ENCODE measurements around the gene SLC39A7.
"Not testable (repeated sequence)": the region's sequence is repeated elsewhere in the genome, so short reads cannot be mapped to it uniquely, and the experiment has no call there.

Gene SLC39A7

GRCh38 chr6:33206027-33206863 is 5.6 kb downstream of the SLC39A7 start:
- no peak for DNase-seq

- DNase-seq, result no peak
Observed at GRCh38 chr6:33206864-33207551, 6.3 kb downstream of the SLC39A7 start.

DNA sequence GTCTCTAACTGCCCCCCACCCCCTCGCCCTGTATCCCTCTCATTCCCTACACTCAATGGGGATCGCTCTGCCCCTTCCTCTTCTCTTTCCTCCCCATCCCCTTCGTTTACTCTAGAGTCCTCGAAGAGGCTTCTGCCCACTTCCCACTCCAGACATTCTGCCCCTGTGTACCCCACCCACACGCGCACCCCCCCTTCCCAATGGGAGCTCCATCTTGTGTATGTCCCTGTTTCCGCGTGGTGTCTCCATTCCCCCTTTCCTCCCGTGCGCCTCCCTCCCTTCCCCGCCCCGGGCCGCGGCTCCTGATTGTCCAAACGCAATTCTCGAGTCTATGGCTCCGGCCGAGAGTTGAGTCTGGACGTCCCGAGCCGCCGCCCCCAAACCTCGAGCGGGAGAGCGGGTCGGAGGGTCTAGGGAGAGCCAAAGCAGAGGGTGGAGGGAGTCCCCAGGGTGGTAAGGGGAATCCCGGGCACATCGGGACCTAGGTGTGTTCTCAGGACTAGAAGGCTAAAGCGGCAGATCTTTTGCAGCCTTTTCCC is 7.0 kb downstream of the SLC39A7 start:
- no peak for DNase-seq

- peak; percentile 69 for DNase-seq
Observed at GRCh38 chr6:33208091-33208967, 7.7 kb downstream of the SLC39A7 start, which contains the start of gene RING1. RING1 (plus strand) TSS chr6:33208500; CDS start chr6:33208823, 323 bp downstream.

- no peak for DNase-seq
Observed at GRCh38 chr6:33209856-33210255, 9.2 kb downstream of the SLC39A7 start.

DNA sequence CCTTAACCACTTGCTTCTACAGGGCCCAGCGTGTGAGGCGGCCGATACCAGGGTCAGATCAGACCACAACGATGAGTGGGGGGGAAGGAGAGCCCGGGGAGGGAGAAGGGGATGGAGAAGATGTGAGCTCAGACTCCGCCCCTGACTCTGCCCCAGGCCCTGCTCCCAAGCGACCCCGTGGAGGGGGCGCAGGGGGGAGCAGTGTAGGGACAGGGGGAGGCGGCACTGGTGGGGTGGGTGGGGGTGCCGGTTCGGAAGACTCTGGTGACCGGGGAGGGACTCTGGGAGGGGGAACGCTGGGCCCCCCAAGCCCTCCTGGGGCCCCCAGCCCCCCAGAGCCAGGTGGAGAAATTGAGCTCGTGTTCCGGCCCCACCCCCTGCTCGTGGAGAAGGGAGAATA is 10.5 kb downstream of the SLC39A7 start:
- no peak for DNase-seq

- no peak for DNase-seq
Observed at GRCh38 chr6:33211666-33212422, 11.2 kb downstream of the SLC39A7 start.

GRCh38 chr6:33212857-33213165 is 12.1 kb downstream of the SLC39A7 start:
- DNase-seq, result no peak

- no peak for DNase-seq
Observed at GRCh38 chr6:33213166-33213988, 12.7 kb downstream of the SLC39A7 start.

GRCh38 chr6:33213989-33214335 is 13.3 kb downstream of the SLC39A7 start:
- no peak for DNase-seq

DNA sequence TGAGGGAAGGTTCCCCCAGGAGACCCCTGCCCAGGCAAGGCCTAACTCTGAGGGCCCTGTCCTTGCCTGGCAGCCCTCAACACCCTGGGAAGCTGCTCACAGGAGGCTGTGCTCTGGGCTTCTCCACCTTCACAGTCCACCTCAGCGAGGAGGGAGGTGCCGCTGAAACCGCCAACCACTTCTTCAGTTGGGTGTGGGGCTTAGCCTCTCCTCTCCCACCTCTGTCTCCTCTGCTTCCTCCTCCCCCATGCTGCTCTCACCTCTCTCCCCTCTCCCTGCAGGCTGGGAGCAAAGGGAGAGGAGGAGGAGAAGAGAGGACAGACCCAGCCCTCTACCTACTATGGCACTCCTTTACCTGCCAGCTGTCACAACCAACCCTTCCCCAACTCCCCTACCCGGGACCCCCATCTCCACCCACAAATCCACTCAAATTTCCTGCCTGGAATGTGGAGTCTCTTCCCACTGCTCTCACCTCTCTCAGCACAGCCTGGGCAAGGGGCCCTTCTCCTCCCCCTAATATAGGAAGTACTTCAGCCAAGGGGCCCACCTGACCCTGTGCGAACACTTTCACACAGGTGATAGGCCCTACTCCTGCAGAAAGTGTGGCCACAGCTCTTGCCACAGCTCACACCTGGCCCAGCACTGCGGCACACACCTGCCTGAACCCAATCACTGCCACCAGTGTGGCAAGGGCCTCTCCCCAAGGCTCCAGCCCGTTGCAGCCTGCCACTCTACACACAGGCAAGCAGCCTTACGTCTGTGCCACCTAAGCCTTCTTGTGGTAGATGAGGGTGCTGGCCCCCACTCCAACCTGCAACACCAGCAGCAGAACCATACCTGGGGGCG is 14.8 kb downstream of the SLC39A7 start:
- no peak for DNase-seq

- no peak for DNase-seq
Observed at GRCh38 chr6:33216117-33216649, 15.5 kb downstream of the SLC39A7 start.

DNA sequence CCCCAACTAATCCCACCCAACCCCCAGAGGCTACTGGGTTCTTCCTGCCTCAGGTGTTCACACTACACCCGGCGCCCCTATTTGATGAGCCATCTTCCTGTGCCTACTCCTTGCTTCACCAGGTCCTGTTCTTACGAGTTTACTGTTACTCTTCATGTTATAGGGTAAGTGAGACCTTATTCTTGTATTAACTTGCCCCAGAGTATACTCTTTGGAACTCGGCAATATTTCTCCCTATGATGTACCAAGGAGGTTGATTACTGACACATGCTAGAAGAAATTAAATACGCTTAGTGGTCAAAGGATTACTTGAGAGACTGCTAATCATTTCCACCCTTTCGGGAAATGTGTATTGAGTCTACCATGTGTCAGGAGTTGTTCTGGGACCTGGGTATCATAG is 16.6 kb downstream of the SLC39A7 start:
- no peak for DNase-seq

GRCh38 chr6:33217681-33218080 is 17.0 kb downstream of the SLC39A7 start:
- no peak for DNase-seq

GRCh38 chr6:33226503-33227120 is 25.9 kb downstream of the SLC39A7 start:
- not testable (repeated sequence) for DNase-seq

DNA sequence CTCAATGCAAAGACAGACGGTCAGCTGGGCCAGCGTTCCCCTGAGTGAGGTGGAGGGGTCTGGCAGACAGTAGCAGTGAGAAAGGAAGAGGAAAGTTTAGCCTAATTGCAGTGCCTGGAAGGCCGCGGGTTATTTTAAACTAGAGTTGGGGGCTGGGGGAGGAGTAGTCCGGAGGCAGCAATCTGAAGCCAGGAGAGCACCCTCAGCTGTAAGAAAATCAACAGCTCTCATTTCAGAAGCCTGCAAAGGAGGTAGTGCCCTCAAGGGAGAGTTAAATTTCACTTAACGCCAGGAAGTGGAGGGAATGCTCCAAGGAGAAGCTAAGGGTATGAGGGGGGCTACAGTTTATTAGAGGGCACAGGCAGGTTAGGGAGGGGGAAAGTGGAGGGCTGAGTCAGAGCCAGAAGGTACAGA is 34.6 kb downstream of the SLC39A7 start:
- no peak for DNase-seq

DNA sequence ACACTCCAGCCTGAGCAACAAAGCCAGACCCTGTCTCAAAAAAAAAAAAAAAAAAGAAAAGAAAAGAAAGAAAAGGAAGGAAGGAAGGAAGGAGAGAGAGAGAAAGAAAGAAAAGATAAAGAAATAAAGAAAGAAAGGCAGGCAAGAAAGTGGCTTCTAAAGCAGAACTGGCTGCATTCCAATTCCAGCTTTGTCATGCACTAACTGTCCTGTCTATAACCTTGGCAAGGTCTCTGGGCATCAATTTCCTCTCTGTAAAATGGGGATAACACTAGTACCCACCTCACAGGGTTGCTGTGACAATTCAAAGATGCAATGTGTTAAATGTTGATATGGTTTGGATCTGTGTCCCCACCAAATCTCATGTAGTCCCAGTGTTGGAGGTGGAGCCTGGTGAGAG is 35.7 kb downstream of the SLC39A7 start:
- no peak for DNase-seq

- DNase-seq, result no peak
Observed at GRCh38 chr6:33236852-33237251, 36.2 kb downstream of the SLC39A7 start.

- DNase-seq, result no peak
Observed at GRCh38 chr6:33237741-33238140, 37.1 kb downstream of the SLC39A7 start.

DNA sequence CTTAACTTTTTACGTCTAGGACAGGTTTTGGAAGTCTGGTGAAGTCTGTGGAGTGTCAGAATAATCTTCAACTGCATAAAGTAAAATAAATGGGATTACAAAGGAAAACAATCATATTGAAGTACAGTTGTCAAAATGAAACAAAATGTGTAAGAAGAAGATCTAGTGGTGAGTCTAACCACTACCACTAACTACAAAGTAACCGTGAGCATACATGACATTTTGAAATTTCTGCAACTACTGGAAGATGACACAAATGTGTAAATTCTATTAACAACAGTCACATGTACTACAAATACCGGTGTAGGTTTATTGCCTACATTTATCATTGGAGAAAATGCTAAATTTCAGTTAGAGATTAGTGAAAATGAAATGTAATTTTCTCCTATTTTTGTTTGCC is 41.3 kb downstream of the SLC39A7 start:
- DNase-seq, result no peak
